Medulla oblongata (tissue), 1 donor: ENCODE data around the gene TCEAL5.
"Not testable (repeated sequence)": the region's sequence is repeated elsewhere in the genome, so short reads cannot be mapped to it uniquely, and the experiment has no call there.

ENCODE experiments used
- DNase-seq: peaks from one replicate; pipeline ENCODE4 v3.0.0-alpha.2; 2015; ENCODE audit errors: extremely low spot score

Gene TCEAL5

DNA sequence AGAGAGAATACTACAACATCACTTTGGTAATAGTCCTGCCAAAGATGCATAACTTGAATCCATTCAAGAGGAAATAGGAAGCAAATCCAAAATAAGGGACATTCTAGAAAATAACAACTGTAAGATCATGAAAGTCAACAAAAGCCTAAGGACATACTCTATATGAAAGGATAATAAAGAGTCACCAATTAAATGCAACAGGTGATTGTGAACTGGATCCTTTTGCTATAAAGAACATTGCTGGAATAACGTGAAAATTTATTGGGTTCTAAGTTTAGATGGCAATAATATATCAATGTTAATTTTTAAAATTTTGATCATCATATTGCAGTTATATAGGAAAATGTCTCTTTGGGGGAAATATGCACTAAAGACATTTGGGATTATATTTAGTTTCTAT is 41.7 kb downstream of the TCEAL5 start:
- DNase-seq: no peak

DNA sequence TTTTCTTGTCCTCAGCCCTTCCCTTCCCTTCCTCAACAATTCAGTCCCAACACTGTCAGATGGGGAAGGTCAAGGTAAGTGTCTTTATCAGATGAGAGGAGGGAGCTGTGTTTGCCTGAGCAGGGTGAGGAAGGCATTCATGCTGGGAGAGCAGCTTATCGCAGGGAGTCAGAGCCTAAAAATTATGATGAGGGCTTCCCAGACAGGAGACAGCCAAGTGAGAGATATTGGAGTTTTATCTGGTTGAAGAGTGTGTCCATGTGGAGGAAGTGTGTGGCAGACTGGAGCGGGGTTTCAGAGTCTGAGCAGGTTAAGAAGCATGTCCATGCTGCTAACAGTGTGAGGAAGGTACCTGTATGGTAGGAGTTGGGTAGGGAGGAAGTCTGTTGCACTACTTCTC is 43.3 kb downstream of the TCEAL5 start:
- DNase-seq: no peak

DNA sequence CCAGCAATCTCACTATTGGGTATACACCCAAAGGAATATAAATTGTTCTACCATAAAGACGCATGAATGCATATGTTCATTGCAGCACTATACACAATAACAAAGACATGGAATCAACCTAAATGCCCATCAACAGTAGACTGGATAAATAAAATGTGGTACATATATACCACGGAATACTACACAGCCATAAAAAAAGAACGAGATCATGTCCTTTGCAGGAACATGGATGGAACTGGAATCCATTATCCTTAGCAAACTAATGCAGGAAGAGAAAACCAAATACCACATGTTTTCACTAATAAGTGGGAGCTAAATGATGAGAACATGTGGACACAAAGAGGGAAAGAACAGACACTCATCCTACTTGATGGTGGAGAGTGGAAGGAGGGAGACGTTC is 50.6 kb downstream of the TCEAL5 start:
- not testable (repeated sequence) for DNase-seq
